OCI-LY1 (cell line): ENCODE results near the gene FKBP14.

Source experiments
- H2AFZ ChIP-seq: fragments of 200-600 bp; sonication (generic), shearing (Covaris generic); 2 replicates; pipeline ENCODE4 v1.6.0; 2014; ENCODE audit warnings: antibody characterized with exemption, mild to moderate bottlenecking, low read length
- H3F3A ChIP-seq: fragments of 200-600 bp; sonication (generic), shearing (Covaris generic); 2 replicates; pipeline ENCODE4 v1.6.0; 2014; ENCODE audit warnings: mild to moderate bottlenecking, antibody characterized with exemption, low read length, moderate library complexity; ENCODE audit not compliant: insufficient read depth
- H3K27ac ChIP-seq: fragments of 200-600 bp; sonication (generic); 2 replicates; pipeline ENCODE4 v1.5.1; 2014; ENCODE audit warnings: low read length, mixed run types, mild to moderate bottlenecking, low read depth; ENCODE audit not compliant: poor library complexity, severe bottlenecking
- H3K27me3 ChIP-seq: fragments of 200-600 bp; sonication (generic); 2 replicates; pipeline ENCODE4 v1.6.0; 2014; ENCODE audit warnings: antibody characterized with exemption, mild to moderate bottlenecking, low read length, moderate library complexity; ENCODE audit not compliant: insufficient read depth
- H3K36me3 ChIP-seq: fragments of 200-600 bp; sonication (generic); 2 replicates; pipeline ENCODE4 v1.6.1; 2014; ENCODE audit warnings: mild to moderate bottlenecking, antibody characterized with exemption, low read length, moderate library complexity, mixed read lengths; ENCODE audit not compliant: insufficient read depth
- H3K4me1 ChIP-seq: fragments of 200-600 bp; sonication (generic); 2 replicates; pipeline ENCODE4 v1.5.1; 2014; ENCODE audit warnings: mild to moderate bottlenecking, low read length, moderate library complexity; ENCODE audit not compliant: insufficient read depth, severe bottlenecking
- H3K4me2 ChIP-seq: fragments of 200-600 bp; sonication (generic), shearing (Covaris generic); 2 replicates; pipeline ENCODE4 v1.6.1; 2014; ENCODE audit warnings: low read length
- H3K4me3 ChIP-seq: fragments of 200-600 bp; sonication (generic); 2 replicates; pipeline ENCODE4 v1.5.1; 2014; ENCODE audit warnings: low read length, low read depth, mild to moderate bottlenecking, mixed read lengths; ENCODE audit not compliant: poor library complexity, severe bottlenecking
- H3K79me2 ChIP-seq: fragments of 200-600 bp; shearing (Covaris generic); 2 replicates; pipeline ENCODE4 v1.6.1; 2016; ENCODE audit warnings: mixed run types, low read length, mixed read lengths; ENCODE audit not compliant: insufficient read depth
- H3K9ac ChIP-seq: fragments of 200-600 bp; sonication (generic), shearing (Covaris generic); 2 replicates; pipeline ENCODE4 v1.6.1; 2014; ENCODE audit warnings: mild to moderate bottlenecking, low read length, mixed read lengths
- H3K9me2 ChIP-seq: fragments of 200-600 bp; sonication (generic), shearing (Covaris generic); 2 replicates; pipeline ENCODE4 v1.6.1; 2014; ENCODE audit warnings: low read depth, mild to moderate bottlenecking, low read length, mixed read lengths
- H3K9me3 ChIP-seq: fragments of 200-600 bp; shearing (Covaris generic); 2 replicates; pipeline ENCODE4 v1.6.1; 2014; ENCODE audit warnings: low read length, mixed read lengths
- H4K20me1 ChIP-seq: fragments of 200-600 bp; sonication (generic), shearing (Covaris generic); 2 replicates; pipeline ENCODE4 v1.6.0; 2016; ENCODE audit warnings: mild to moderate bottlenecking, low read length; ENCODE audit not compliant: insufficient read depth
- CTCF ChIP-seq: fragments of 200-600 bp; sonication (generic), shearing (Covaris generic); IDR thresholded peaks from 2 replicates; pipeline ENCODE4 v1.5.1; 2017; ENCODE audit warnings: mild to moderate bottlenecking, antibody characterized with exemption, low read length, moderate library complexity, mixed read lengths
- EZH2 ChIP-seq: fragments of 200-600 bp; sonication (generic), shearing (Covaris generic); IDR thresholded peaks from 2 replicates; pipeline ENCODE4 v1.8.0; 2017; ENCODE audit warnings: borderline replicate concordance, mixed run types, mild to moderate bottlenecking, antibody characterized with exemption, low read length, moderate library complexity, mixed read lengths

Gene FKBP14, protein sequence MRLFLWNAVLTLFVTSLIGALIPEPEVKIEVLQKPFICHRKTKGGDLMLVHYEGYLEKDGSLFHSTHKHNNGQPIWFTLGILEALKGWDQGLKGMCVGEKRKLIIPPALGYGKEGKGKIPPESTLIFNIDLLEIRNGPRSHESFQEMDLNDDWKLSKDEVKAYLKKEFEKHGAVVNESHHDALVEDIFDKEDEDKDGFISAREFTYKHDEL

GRCh38 chr7:30026229-30027064, at the start of gene FKBP14:
FKBP14 (minus strand) TSS chr7:30026702; CDS start chr7:30026508, 194 bp downstream.
- Histone ChIP-seq H3K36me3 (peaks cover 13% of the 10 kb centered on the region), H2AFZ (peak within 1 kb of the TSS; percentile 63), H3K4me1 (peaks cover 50% of the 10 kb centered on the region), H3F3A (no peaks in the 10 kb centered on the region), H3K27me3 (no peaks in the 10 kb centered on the region), H3K27ac (peak within 1 kb of the TSS; percentile 80), H4K20me1 (no peaks in the 10 kb centered on the region), H3K79me2 (peaks cover 12% of the 10 kb centered on the region), H3K4me3 (peak within 1 kb of the TSS; percentile 76), H3K9me3 (0 out of 2 replicates have a peak, but pooled peaks cover 3% of the 10 kb centered on the region), H3K4me2 (peak within 1 kb of the TSS; percentile 81), H3K9ac (peak within 1 kb of the TSS; percentile 80), H3K9me2 (no peaks in the 10 kb centered on the region)
- no peak for TF ChIP-seq CTCF
- no peak for TF ChIP-seq EZH2

DNA sequence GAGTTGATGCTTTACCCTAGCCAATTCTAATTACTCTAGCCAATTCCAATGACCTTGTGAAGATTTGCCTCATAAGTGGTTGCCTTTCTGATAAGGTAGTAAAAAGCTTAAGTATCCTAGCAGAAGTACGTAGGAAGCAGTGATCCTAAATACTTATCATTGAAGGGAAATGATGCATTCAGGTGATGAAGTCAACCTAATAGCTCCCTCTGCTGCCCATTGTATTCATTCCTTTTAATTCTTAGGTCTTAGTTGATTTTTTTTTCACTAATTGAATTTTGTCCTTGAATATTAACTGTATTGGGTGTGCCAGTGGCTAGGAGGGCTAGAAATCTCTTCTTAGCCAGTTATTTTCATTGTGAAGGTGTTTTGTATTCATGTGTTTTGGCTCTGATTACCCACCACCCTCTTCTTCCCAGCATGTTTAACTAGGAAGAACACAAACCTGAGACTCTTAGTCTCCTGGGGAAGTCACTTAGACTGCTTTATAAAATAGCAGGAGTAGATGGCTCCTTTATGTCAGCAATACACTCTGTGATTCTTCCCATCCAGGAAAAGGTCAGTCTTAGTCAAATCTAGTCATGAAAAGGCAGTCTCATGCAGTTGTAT, 48.0 kb upstream of the FKBP14 start:
- Histone ChIP-seq H4K20me1 (no peaks in the 10 kb centered on the region), H3K27ac (no peak overlapping the region), H3K4me2 (no peak overlapping the region), H3K4me1 (no peaks in the 10 kb centered on the region), H3K9ac (no peak overlapping the region), H3K4me3 (no peak overlapping the region), H2AFZ (no peak overlapping the region), H3K36me3 (no peaks in the 10 kb centered on the region; the same call in 1 of the 2 replicates), H3K9me2 (no peaks in the 10 kb centered on the region), H3K27me3 (no peaks in the 10 kb centered on the region), H3F3A (no peaks in the 10 kb centered on the region), H3K9me3 (no peaks in the 10 kb centered on the region; the same call in 1 of the 2 replicates), H3K79me2 (no peaks in the 10 kb centered on the region)
- TF ChIP-seq EZH2, result no peak
- TF ChIP-seq CTCF, result peak; percentile 81

GRCh38 chr7:30072735-30073134, 46.2 kb upstream of the FKBP14 start:
- TF ChIP-seq EZH2 (no peak), CTCF (no peak)
- no peak overlapping the region for H3K9ac ChIP-seq
- no peak overlapping the region for H3K4me2 ChIP-seq
- H3K27ac ChIP-seq, result no peak overlapping the region
- no peak overlapping the region for H3K4me3 ChIP-seq
- H2AFZ ChIP-seq, result no peak overlapping the region
- no peaks in the 10 kb centered on the region for H3F3A ChIP-seq
- no peaks in the 10 kb centered on the region for H3K79me2 ChIP-seq
- H3K27me3 ChIP-seq, result no peaks in the 10 kb centered on the region
- no peaks in the 10 kb centered on the region; the same call in 1 of the 2 replicates for H3K9me3 ChIP-seq
- H3K9me2 ChIP-seq, result no peaks in the 10 kb centered on the region
- no peaks in the 10 kb centered on the region for H4K20me1 ChIP-seq
- no peaks in the 10 kb centered on the region for H3K36me3 ChIP-seq
- no peaks in the 10 kb centered on the region for H3K4me1 ChIP-seq
